GM10847 (cell line): Measurements from ENCODE around the gene TNNI2.

ENCODE experiments used
- POLR2A ChIP-seq: IDR thresholded peaks from 2 replicates; pipeline ENCODE4 v1.6.1; 2011; ENCODE audit not compliant: insufficient read length; ENCODE audit errors: extremely low read depth

Gene TNNI2

GRCh38 chr11:1819074-1819473 lies 19.7 kb upstream of the TNNI2 start:
- TF ChIP-seq POLR2A: no peak

GRCh38 chr11:1820463-1821325 lies 18.1 kb upstream of the TNNI2 start:
- no peak for TF ChIP-seq POLR2A

- TF ChIP-seq POLR2A: no peak
Measured at GRCh38 chr11:1821562-1821961, 17.2 kb upstream of the TNNI2 start.

GRCh38 chr11:1822648-1823375 lies 16.0 kb upstream of the TNNI2 start:
- TF ChIP-seq POLR2A: no peak

- TF ChIP-seq POLR2A: no peak
Measured at GRCh38 chr11:1823376-1824220, 15.2 kb upstream of the TNNI2 start.

GRCh38 chr11:1824221-1825038 lies 14.4 kb upstream of the TNNI2 start:
- TF ChIP-seq POLR2A: no peak

GRCh38 chr11:1825039-1825740 lies 13.6 kb upstream of the TNNI2 start:
- TF ChIP-seq POLR2A: no peak

- no peak for TF ChIP-seq POLR2A
Measured at GRCh38 chr11:1825785-1826451, 12.9 kb upstream of the TNNI2 start.

- TF ChIP-seq POLR2A: no peak
Measured at GRCh38 chr11:1826552-1827094, 12.2 kb upstream of the TNNI2 start.

GRCh38 chr11:1827095-1827813 lies 11.5 kb upstream of the TNNI2 start:
- TF ChIP-seq POLR2A: no peak

- no peak for TF ChIP-seq POLR2A
Measured at GRCh38 chr11:1827931-1828330, 10.8 kb upstream of the TNNI2 start.

- TF ChIP-seq POLR2A: no peak
Measured at GRCh38 chr11:1828542-1828941, 10.2 kb upstream of the TNNI2 start.
